ENCODE measurements around the gene HLF. TPM values are rescaled to one million over a fixed set of nuclear protein-coding genes. Genes with fewer than 3 reads are reported as not detected.
A peak's percentile ranks its signal among the peaks of the same experiment; 100 is the strongest.

The HLF gene
- total and polyA plus RNA-seq, 2 donors = 0.57 to 1.8 TPM

DNA sequence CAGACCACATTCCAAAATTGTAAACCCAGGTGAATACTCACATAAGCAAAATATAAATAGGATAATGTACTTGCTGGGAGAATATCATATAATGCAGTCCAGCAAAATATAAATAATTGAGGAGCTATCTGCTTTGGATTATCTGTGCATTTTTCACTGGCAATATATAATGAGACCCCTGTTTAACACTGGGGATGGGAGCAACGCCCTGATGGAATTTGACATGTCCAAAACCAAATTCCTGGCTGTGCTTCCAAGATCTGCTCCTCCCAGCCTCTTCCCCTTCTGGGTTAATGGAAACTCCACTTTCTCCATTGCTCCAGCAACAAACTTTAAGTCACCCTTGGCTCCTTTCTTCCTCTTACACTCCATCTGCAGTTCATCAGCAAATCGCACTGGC is 35.5 kb upstream of the HLF start:
- no peaks in the 10 kb centered on the region for H3K36me3 ChIP-seq (ENCODE audit: control insufficient read depth in 2 of 2, insufficient read depth in 2 of 2, low read length in 1 of 2)
- no peak for DNase-seq (ENCODE audit: low read depth in 6 of 9, low spot score in 9 of 9)
- 94% methylated on average over 2 of the region's 2 CpGs for WGBS
- H3K4me3 ChIP-seq (ENCODE audit: low read length in 2 of 2) = no peak overlapping the region
- H3K9me3 ChIP-seq (ENCODE audit: control insufficient read depth in 2 of 2, insufficient read depth in 1 of 2, low read length in 1 of 2) = no peaks in the 10 kb centered on the region
- H3K27me3 ChIP-seq (ENCODE audit: control insufficient read depth in 2 of 2, insufficient read depth in 1 of 2, low read length in 1 of 2) = no peaks in the 10 kb centered on the region
- H3K4me1 ChIP-seq (ENCODE audit: control insufficient read depth in 2 of 2, insufficient read depth in 2 of 2, low read length in 2 of 2) = no peaks in the 10 kb centered on the region
- H3K27ac ChIP-seq (ENCODE audit: low read depth in 1 of 2, low read length in 1 of 2) = no peak overlapping the region

GRCh38 chr17:55230716-55231115 is 34.0 kb upstream of the HLF start:
- Histone ChIP-seq H3K4me1 (ENCODE audit: control insufficient read depth in 2 of 2, insufficient read depth in 2 of 2, low read length in 2 of 2) (no peaks in the 10 kb centered on the region), H3K36me3 (ENCODE audit: control insufficient read depth in 2 of 2, insufficient read depth in 2 of 2, low read length in 1 of 2) (no peaks in the 10 kb centered on the region), H3K9me3 (ENCODE audit: control insufficient read depth in 2 of 2, insufficient read depth in 1 of 2, low read length in 1 of 2) (no peaks in the 10 kb centered on the region), H3K4me3 (ENCODE audit: low read length in 2 of 2) (no peak overlapping the region), H3K27me3 (ENCODE audit: control insufficient read depth in 2 of 2, insufficient read depth in 1 of 2, low read length in 1 of 2) (no peaks in the 10 kb centered on the region), H3K27ac (ENCODE audit: low read depth in 1 of 2, low read length in 1 of 2) (no peak overlapping the region)
- WGBS = 90% methylated on average over 1 of the region's 1 CpG
- no peak for DNase-seq (ENCODE audit: low read depth in 6 of 9, low spot score in 9 of 9)

DNA sequence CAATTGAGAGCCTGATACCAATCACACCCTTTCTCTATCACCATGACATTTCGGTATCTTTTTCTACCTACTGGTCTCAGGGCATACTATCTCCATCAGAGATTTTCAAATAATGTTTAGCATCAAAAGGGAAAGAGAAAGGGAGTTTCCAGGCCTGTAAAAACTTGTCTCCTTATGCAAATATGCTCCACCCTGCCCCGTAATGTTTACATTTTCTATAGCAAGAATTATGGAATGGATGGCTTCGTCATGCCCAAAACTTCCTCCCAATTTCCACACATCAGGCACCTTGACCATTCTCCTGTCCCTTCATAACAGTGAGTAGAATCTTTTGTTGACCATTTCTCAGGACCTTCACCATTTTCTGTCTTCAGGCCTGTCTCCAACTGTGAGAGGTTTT is 30.9 kb upstream of the HLF start:
- H3K27me3 ChIP-seq (ENCODE audit: control insufficient read depth in 2 of 2, insufficient read depth in 1 of 2, low read length in 1 of 2) = no peaks in the 10 kb centered on the region
- no peak overlapping the region for H3K27ac ChIP-seq (ENCODE audit: low read depth in 1 of 2, low read length in 1 of 2)
- H3K9me3 ChIP-seq (ENCODE audit: control insufficient read depth in 2 of 2, insufficient read depth in 1 of 2, low read length in 1 of 2) = no peaks in the 10 kb centered on the region
- WGBS = 96% methylated on average over 3 of the region's 3 CpGs
- H3K4me3 ChIP-seq (ENCODE audit: low read length in 2 of 2) = no peak overlapping the region
- H3K4me1 ChIP-seq (ENCODE audit: control insufficient read depth in 2 of 2, insufficient read depth in 2 of 2, low read length in 2 of 2) = peaks cover 5 to 8% of the 10 kb centered on the region in 2 donors
- DNase-seq (ENCODE audit: low read depth in 6 of 9, low spot score in 9 of 9) = no peak
- no peaks in the 10 kb centered on the region for H3K36me3 ChIP-seq (ENCODE audit: control insufficient read depth in 2 of 2, insufficient read depth in 2 of 2, low read length in 1 of 2)

GRCh38 chr17:55236316-55236715 is 28.4 kb upstream of the HLF start:
- no peak overlapping the region for H3K27ac ChIP-seq (ENCODE audit: low read depth in 1 of 2, low read length in 1 of 2)
- DNase-seq (ENCODE audit: low read depth in 6 of 9, low spot score in 9 of 9) = no peak
- H3K4me1 ChIP-seq (ENCODE audit: control insufficient read depth in 2 of 2, insufficient read depth in 2 of 2, low read length in 2 of 2) = peaks cover 9 to 12% of the 10 kb centered on the region in 2 donors
- WGBS = 60% methylated on average over 2 of the region's 2 CpGs
- no peaks in the 10 kb centered on the region for H3K27me3 ChIP-seq (ENCODE audit: control insufficient read depth in 2 of 2, insufficient read depth in 1 of 2, low read length in 1 of 2)
- no peaks in the 10 kb centered on the region for H3K9me3 ChIP-seq (ENCODE audit: control insufficient read depth in 2 of 2, insufficient read depth in 1 of 2, low read length in 1 of 2)
- H3K4me3 ChIP-seq (ENCODE audit: low read length in 2 of 2) = no peak overlapping the region
- H3K36me3 ChIP-seq (ENCODE audit: control insufficient read depth in 2 of 2, insufficient read depth in 2 of 2, low read length in 1 of 2) = no peaks in the 10 kb centered on the region

GRCh38 chr17:55237268-55237667 is 27.5 kb upstream of the HLF start:
- 15% methylated on average over 6 of the region's 6 CpGs for WGBS
- peak in 3 of 9 donors; percentile 3 to 38 (median 18) for DNase-seq (ENCODE audit: low read depth in 6 of 9, low spot score in 9 of 9)
- H3K27me3 ChIP-seq (ENCODE audit: control insufficient read depth in 2 of 2, insufficient read depth in 1 of 2, low read length in 1 of 2) = no peaks in the 10 kb centered on the region
- H3K27ac ChIP-seq (ENCODE audit: low read depth in 1 of 2, low read length in 1 of 2) = peak overlapping the region in 1 of 2 donors; percentile 4
- no peaks in the 10 kb centered on the region for H3K9me3 ChIP-seq (ENCODE audit: control insufficient read depth in 2 of 2, insufficient read depth in 1 of 2, low read length in 1 of 2)
- no peak overlapping the region for H3K4me3 ChIP-seq (ENCODE audit: low read length in 2 of 2)
- H3K36me3 ChIP-seq (ENCODE audit: control insufficient read depth in 2 of 2, insufficient read depth in 2 of 2, low read length in 1 of 2) = no peaks in the 10 kb centered on the region
- peaks cover 9 to 12% of the 10 kb centered on the region in 2 donors for H3K4me1 ChIP-seq (ENCODE audit: control insufficient read depth in 2 of 2, insufficient read depth in 2 of 2, low read length in 2 of 2)

GRCh38 chr17:55237841-55238178 is 26.9 kb upstream of the HLF start:
- peak in 1 of 9 donors; percentile 4 for DNase-seq (ENCODE audit: low read depth in 6 of 9, low spot score in 9 of 9)
- Histone ChIP-seq H3K27me3 (ENCODE audit: control insufficient read depth in 2 of 2, insufficient read depth in 1 of 2, low read length in 1 of 2) (no peaks in the 10 kb centered on the region), H3K27ac (ENCODE audit: low read depth in 1 of 2, low read length in 1 of 2) (peak overlapping the region; percentile 44 to 63), H3K36me3 (ENCODE audit: control insufficient read depth in 2 of 2, insufficient read depth in 2 of 2, low read length in 1 of 2) (no peaks in the 10 kb centered on the region), H3K4me3 (ENCODE audit: low read length in 2 of 2) (peak overlapping the region in 1 of 2 donors; percentile 59), H3K9me3 (ENCODE audit: control insufficient read depth in 2 of 2, insufficient read depth in 1 of 2, low read length in 1 of 2) (no peaks in the 10 kb centered on the region), H3K4me1 (ENCODE audit: control insufficient read depth in 2 of 2, insufficient read depth in 2 of 2, low read length in 2 of 2) (peaks cover 9 to 12% of the 10 kb centered on the region in 2 donors)
- WGBS = 27% methylated on average over 6 of the region's 6 CpGs

- Histone ChIP-seq H3K36me3 (ENCODE audit: control insufficient read depth in 2 of 2, insufficient read depth in 2 of 2, low read length in 1 of 2) (no peaks in the 10 kb centered on the region), H3K27me3 (ENCODE audit: control insufficient read depth in 2 of 2, insufficient read depth in 1 of 2, low read length in 1 of 2) (no peaks in the 10 kb centered on the region), H3K4me3 (ENCODE audit: low read length in 2 of 2) (peak overlapping the region; percentile 57 to 59), H3K9me3 (ENCODE audit: control insufficient read depth in 2 of 2, insufficient read depth in 1 of 2, low read length in 1 of 2) (no peaks in the 10 kb centered on the region), H3K4me1 (ENCODE audit: control insufficient read depth in 2 of 2, insufficient read depth in 2 of 2, low read length in 2 of 2) (peaks cover 9 to 12% of the 10 kb centered on the region in 2 donors), H3K27ac (ENCODE audit: low read depth in 1 of 2, low read length in 1 of 2) (peak overlapping the region in 1 of 2 donors; percentile 74)
- under 1% methylated on average over 68 of the region's 68 CpGs for WGBS
- peak; percentile 89 to 97 (median 93) for DNase-seq (ENCODE audit: low read depth in 6 of 9, low spot score in 9 of 9)
Observed at GRCh38 chr17:55238179-55238930, 26.4 kb upstream of the HLF start.

DNA sequence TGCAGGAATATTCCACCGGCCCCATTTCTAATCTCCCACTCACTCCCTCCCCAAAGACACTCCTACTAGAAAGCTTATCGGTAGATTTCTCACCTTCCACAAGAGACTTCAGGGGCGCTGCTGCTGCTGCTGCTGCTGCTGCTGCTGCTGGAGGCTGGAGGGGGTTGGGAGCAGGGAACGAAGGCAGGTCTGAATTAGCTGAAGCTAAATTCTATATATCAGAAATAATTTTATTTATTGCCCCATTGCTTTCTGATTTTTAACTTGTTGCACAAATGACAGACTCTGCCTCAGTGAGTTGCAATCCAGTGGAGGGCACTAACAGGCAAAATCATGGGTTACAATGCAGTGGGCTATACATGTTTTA is 25.8 kb upstream of the HLF start:
- H3K27ac ChIP-seq (ENCODE audit: low read depth in 1 of 2, low read length in 1 of 2) = peak overlapping the region in 1 of 2 donors; percentile 74
- H3K27me3 ChIP-seq (ENCODE audit: control insufficient read depth in 2 of 2, insufficient read depth in 1 of 2, low read length in 1 of 2) = no peaks in the 10 kb centered on the region
- H3K4me1 ChIP-seq (ENCODE audit: control insufficient read depth in 2 of 2, insufficient read depth in 2 of 2, low read length in 2 of 2) = peaks cover 9 to 12% of the 10 kb centered on the region in 2 donors
- DNase-seq (ENCODE audit: low read depth in 6 of 9, low spot score in 9 of 9) = peak in 1 of 9 donors; percentile 11
- under 1% methylated on average over 4 of the region's 4 CpGs for whole genome bisulfite sequencing
- no peaks in the 10 kb centered on the region for H3K36me3 ChIP-seq (ENCODE audit: control insufficient read depth in 2 of 2, insufficient read depth in 2 of 2, low read length in 1 of 2)
- no peaks in the 10 kb centered on the region for H3K9me3 ChIP-seq (ENCODE audit: control insufficient read depth in 2 of 2, insufficient read depth in 1 of 2, low read length in 1 of 2)
- peak overlapping the region; percentile 57 to 59 for H3K4me3 ChIP-seq (ENCODE audit: low read length in 2 of 2)

DNA sequence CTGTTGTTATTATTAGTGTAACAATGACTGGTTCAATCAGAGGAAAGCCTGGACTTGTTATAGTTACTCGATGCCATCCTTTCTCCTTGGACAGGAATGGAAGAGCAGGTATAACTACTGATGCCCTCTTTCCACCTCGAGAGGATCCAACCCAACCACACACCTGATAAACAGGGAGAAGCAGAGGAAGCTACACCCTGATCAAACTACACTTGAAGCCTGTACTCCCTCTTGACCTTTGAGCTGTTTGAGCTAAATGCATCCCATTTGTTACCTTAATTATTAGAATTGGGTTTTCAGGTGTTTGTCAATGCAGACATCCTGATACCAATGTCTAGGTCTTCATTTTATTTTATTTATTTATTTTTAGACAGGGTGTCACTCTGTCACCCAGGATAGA is 23.7 kb upstream of the HLF start:
- DNase-seq (ENCODE audit: low read depth in 6 of 9, low spot score in 9 of 9) = no peak
- Histone ChIP-seq H3K36me3 (ENCODE audit: control insufficient read depth in 2 of 2, insufficient read depth in 2 of 2, low read length in 1 of 2) (no peaks in the 10 kb centered on the region), H3K27ac (ENCODE audit: low read depth in 1 of 2, low read length in 1 of 2) (no peak overlapping the region), H3K9me3 (ENCODE audit: control insufficient read depth in 2 of 2, insufficient read depth in 1 of 2, low read length in 1 of 2) (no peaks in the 10 kb centered on the region), H3K4me3 (ENCODE audit: low read length in 2 of 2) (no peak overlapping the region), H3K4me1 (ENCODE audit: control insufficient read depth in 2 of 2, insufficient read depth in 2 of 2, low read length in 2 of 2) (peaks cover 9 to 12% of the 10 kb centered on the region in 2 donors), H3K27me3 (ENCODE audit: control insufficient read depth in 2 of 2, insufficient read depth in 1 of 2, low read length in 1 of 2) (no peaks in the 10 kb centered on the region)
- WGBS = 93% methylated on average over 2 of the region's 2 CpGs

All from thymus (tissue), 11 donors.